Measurements from ENCODE around the gene SLC35D2.
"Not testable (repeated sequence)": the region's sequence is repeated elsewhere in the genome, so short reads cannot be mapped to it uniquely, and the experiment has no call there.

Gene SLC35D2

DNA sequence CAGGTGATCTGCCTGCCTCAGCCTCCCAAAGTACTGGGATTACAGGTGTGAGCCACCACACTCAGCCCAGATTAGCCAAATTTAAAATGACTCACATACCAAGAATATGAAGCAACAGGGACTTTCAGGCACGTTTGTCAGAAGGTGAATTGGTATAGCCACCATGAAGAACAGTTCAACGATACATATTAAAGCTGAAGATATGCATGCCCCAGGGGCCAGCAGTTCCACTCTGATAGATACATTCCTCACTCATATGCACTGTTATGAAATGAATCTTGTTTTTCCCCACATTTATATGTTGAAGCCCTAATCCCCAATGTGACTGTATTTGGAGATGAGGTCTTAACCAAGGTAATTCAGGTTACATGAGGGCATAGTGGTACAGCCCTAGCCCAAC, 22.5 kb downstream of the SLC35D2 start:
- DNase-seq (ENCODE audit: low read depth), result no peak

DNA sequence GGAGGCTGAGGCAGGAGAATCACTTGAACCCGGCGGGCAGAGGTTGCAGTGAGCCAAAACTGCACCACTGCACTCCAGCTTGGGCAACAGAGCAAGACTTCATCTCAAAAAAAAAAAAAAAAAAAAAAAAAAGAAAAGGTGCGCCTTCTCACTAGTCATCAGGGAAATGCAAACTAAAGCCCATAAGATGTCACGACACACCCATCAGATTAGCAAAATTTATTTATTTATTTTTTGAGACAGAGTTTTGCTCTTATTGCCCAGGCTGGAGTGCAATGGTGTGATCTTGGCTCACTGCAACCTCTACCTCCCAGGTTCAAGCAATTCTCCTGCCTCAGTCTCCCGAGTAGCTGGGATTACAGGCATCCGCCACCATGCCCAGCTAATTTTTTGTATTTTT, 23.0 kb downstream of the SLC35D2 start:
- not testable (repeated sequence) for DNase-seq (ENCODE audit: low read depth)

DNA sequence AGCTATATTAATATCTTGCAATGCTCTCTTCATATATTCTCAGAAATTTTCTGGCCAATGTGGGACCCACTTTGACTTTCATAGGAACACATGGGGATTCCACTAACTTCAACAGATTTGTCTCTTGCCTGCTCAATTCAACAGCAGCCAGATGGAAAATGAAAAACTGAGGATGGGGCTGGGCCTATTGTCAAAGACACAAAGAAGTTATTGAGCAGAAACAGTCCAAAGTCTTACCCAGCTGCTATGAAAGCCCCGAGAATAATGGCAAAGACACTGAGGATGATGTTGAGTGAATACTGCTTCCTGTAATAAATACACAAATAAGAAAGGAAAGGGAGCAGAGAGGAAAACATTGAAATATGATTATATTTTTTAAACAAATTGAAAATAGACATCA, 32.6 kb downstream of the SLC35D2 start:
- no peak for DNase-seq (ENCODE audit: low read depth)

DNA sequence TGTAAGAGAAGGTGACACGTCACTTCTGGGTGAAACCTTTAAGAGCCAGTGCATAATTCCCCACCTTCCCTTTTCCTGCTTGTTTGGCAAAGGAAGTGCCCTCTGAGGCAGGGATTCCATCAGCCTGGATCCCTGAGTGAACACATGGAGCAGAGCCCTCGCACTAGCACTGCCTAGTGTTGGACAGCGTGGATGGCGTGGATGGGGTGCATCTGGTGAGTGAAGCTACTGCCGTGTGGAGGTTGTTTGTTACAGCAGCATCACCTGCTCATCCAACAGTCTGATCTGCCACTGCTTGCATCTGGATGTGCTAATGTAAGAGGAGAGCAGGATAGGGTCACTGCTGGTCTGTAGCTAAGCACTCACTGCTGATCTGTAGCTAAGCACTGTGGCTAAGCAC, 35.2 kb downstream of the SLC35D2 start:
- DNase-seq (ENCODE audit: low read depth), result no peak

DNA sequence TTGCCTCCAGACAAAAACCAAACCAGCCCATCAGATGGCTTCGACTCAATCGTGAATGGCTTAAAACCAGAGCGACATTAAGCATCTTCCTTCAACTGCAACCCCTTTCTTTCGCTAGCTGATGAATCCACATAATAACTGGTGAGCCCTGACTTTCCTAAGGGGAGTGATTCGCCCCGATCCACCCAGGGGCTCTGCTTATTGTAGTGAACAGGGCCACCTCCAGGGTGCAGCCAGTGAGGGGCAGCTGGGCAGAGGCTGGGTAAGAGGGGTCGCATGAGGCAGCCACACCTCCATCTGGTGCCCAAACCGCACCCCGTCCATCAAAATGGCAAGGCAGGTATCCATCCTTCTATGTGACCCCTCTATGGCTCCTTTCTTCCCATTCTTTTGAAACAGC, 38.0 kb downstream of the SLC35D2 start:
- DNase-seq (ENCODE audit: low read depth), result no peak

DNA sequence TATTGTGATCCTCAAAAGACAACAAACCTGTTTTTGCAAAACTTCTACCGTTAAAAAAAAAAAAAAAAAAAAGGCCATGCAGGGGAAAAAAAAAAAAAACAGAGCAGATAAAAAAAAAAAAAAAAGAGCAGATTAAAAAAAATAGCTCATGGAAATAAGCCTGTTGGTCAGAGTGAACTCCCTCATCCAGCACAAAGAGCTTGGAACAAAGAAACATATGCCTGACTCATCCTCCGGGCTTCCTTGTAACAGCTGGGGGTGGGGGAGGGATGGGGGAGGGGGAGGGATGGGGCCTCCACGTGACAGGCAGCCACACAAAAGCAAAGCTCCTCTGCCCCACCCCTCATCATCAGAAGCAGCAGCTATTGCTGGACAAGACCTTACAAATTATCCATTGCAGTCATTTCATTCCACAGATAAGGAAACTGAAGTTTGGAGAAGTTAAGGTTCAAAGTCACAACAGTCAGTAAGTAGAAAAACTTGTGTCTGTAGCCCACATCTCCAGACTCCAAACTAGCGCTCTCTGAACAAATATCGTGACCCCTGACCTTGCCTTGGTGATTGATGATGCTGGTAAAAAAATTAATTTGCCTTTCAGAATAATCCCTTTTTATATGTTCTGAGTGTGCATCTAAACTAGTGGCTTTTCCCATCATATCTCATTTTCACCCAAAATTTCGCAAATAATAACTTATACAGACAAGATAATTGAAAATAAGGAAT, 38.9 kb downstream of the SLC35D2 start:
- DNase-seq (ENCODE audit: low read depth), result peak; percentile 91

DNA sequence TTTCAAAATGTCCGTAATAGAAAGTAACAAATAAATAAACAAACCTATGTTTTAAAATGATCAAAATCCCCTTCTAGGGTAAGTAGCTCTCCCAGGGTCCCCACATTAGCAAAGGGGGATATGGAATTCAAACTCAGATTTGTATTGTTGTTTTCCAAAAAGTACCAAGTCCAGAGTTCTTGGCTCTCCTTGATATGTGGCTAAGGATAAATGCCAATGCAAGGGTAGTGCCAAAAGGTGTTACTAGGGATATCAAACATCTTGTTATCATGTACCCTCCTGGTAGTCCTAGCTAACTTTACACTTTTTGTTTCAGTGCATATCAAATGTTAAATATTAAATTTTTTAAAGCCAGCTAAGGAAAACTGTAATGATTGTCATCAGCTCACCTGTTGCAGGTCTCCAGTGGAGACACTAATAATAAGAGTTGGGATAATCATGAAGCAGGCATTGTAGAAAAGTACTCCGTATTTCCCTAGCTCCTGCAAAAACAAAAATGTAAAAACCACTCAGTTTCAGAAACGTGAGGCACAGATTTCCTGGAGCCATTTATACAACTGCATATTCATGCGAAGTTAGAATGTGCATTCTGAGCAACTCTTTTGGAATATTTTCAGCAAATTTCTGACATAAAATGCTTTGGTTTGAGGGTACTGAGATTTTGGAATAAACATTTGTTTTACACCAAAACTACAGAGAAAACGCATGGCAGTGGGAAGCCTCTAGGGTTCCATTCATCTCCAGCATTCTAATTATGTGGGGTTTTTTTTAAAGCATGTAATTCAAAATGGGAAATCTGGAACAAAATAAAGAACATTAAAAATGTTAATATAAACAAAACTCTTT, 39.8 kb downstream of the SLC35D2 start:
- DNase-seq (ENCODE audit: low read depth), result no peak

DNA sequence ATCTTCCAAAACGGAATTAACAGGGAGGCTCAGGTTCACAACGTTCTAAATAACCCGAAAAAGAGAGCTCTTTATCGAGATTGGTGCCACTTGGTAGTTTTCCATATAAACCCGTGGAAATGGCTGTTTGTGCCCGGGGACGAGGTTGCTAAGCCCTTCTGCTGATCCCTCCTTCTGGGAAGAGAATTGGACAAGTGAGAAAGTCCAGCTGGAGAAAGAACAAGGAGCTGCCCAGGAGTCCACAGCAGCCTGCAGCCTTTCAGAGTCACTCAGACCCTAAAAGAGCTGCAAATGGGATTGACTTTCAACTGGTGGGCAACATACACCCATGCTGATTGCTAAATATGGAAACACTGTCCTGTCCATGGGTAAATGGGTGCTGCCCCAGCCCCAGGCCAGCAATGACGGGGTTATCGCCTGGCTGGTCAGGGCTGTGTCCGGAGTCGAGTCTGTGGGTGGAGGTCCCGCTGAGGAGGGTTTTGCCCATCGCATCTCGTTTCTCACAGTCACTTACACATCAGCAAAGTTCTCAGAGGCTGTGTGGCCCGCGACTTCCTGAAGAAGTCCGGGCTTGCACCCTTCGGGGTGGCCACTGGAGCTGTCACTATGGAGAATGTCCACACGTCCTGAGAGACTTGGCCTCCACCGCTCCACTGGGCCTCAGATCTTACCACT, 40.8 kb downstream of the SLC35D2 start:
- no peak for DNase-seq (ENCODE audit: low read depth)

DNA sequence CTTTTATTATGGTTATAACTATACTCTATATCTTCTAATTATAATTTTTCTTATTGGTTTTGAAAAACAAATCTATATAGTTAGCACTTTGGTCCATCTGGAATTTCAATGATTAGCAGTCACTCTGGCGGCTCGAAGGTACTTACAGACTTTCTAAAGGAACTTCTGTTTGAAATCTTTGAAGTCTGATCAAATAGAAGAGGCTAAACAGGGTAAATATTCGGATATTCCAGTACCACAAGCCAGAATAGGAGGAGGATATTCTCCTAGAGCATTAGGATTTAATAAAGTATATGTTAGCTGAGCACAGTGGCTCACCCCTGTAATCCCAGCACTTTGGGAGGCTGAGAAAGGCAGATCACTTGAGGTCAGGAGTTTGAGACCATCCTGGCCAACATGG, 42.8 kb downstream of the SLC35D2 start:
- DNase-seq (ENCODE audit: low read depth), result no peak

DNA sequence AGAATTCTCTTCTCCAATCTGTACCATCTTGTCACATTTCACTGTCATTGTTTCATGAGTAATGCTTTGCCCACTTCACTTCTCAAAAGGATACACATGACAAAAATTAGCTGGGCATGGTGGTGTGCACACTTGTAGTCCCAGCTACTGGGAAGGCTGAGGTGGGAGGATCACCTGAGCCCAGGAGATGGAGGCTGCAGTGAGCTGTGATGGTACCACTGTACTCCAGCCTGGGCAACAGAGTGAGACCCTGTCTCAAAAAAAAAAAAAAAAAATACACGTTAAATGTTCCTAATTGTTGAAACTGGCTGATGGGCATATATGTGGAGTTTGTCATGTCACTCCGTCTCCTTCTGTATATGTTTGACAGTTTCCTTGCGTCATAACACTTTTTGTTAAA, 45.2 kb downstream of the SLC35D2 start:
- DNase-seq (ENCODE audit: low read depth), result no peak

DNA sequence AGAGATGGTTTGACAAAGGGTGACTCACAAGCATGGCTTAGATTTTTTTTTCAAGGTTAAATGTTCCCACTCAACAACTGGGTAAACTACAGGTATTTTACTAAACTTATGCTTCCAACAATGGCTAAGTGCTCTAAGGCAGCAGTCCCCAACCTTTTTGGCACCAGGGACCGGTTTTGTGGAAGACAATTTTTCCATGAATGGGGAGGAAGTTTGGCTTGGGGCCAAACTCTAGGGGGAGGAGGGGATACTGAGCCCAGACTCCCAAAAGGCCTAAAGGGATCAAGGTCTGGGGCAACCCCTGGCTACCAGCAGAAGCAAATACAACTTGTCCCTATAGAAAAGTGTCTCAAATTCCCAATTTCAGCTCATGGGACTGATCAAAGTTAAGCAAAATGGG, 49.6 kb downstream of the SLC35D2 start:
- no peak for DNase-seq (ENCODE audit: low read depth)

DNA sequence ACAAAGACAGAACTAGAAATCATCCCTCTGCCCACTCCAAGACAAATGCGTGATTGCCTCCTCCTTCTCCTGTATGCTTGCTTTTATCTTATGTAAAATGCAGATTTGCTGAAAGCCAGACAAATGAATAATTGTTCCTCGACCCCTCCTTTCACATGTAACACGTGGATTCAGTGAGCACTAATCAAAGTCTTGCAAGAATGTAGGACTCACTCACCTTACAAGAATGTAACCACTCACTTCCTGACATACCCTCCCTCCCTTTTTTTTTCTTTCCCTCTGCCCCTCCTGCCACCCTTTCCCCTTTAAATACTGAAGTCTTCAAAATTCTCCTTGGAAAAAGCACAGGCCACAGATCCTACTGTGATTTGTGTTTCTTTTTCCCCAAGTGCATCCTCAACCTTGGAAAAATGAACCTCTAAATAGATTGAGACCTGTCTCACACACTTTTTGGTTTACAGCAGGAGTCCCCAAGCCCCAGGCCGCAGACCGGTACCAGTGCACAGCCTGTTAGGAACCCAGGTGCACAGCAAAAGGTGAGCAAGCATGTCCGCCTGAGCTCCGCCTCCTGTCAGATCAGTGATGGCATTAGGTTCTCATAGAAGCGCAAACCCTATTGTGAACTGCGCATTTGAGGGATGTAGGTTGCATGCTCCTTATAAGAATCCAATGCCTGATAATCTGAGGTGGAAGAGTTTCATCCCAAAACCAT, 52.1 kb downstream of the SLC35D2 start:
- DNase-seq (ENCODE audit: low read depth), result no peak

DNA sequence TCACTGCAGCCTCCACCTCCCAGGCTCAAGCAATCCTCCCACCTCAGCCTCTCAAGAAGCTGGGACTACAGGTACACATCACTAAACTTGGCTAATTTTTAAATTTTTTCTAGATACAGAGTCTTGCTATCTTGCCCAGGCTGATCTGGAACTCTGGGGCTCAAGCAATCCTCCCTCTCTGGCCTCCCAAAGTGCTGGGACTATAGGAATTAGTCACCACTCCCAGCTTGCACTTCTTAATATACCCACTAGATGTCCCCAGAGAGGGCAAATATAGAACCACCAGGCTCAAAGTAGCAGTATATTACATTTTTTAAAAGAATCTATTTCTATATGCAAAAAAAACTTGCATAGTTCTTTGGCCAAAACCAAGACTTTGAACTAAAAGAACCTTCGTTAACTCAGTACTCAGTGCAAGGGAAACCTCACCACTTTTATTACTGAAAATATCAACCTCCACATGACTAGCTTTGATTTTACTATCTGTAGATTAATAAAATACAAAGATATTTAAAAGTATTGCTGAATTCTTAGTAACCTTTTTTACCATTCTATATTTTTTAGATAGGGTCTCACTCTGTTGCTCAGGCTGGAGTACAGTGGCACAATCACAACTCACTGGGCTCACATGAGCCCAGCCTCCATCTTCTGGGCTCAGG, 55.7 kb downstream of the SLC35D2 start:
- DNase-seq (ENCODE audit: low read depth), result peak; percentile 52

DNA sequence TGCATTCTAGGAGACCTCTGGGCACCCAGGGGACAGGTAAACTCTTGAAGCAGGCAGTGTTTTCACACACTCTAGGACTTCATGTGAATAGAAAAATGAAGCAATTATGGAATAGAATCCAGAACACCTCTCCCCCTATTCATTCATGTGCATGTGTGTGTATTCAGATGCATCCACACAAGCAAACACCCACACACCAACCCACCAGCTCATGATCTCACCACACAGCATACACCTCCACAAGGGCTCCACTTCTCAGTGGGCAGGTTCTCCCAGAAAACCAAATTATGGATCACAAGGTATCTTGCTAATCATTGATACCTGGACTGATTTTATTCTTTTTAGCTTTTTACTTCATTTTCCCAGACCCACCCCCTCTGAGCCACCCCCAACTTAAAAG, 60.3 kb downstream of the SLC35D2 start:
- DNase-seq (ENCODE audit: low read depth), result no peak

DNA sequence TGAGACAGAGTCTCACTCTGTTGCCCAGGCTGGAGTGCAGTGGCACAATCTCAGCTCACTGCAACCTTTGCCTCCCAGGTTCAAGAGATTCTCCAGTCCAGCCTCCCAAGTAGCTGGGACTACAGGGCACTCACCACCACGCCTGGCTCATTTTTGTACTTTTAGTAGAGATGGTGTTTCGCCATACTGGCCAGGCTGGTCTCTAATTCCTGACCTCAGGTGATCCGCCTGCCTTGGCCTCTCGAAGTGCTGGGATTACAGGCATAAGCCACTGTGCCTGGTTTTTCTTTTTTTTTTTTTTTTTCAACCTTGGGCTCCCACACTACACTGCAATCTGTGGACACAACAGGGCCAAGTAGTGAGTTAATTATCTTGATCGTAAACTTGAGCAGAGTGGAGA, 60.8 kb downstream of the SLC35D2 start:
- not testable (repeated sequence) for DNase-seq (ENCODE audit: low read depth)

DNA sequence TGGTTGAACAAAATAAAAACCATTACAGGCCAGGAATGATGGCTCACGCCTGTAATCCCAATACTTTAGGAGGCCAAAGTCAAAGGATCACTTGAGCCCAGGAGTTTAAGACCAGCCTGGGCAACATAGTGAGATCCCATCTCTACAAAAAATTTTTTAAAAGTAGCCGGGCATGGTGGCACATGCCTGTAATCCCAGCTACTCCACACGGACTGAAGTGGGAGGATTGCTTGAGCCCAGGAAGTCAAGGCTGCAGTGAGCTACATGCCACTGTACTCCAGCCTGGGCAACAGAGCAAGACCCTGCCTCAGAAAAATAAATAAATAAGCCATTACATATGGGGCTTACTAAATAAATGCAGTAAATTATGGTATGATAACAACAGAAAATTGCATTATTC, 61.3 kb downstream of the SLC35D2 start:
- DNase-seq (ENCODE audit: low read depth), result not testable (repeated sequence)

DNA sequence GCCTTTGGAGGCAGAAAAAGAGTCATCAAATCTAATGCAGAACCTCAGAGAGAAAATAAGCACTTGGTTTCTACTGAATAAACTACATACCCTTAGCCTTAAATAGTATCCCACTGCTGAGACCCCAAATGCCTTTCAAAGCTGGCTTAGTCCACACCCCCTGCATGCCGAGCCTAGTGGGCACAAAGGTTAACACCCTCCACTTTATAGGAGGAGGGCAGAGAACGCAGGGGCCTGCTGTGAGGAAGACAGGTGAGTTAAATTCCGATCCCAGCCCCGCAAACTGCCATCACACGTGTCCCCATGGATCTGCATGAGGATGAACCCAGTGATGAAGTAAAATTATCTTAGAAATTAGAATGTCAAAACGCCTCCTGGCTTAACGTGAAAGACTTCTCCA, 62.0 kb downstream of the SLC35D2 start:
- no peak for DNase-seq (ENCODE audit: low read depth)

DNA sequence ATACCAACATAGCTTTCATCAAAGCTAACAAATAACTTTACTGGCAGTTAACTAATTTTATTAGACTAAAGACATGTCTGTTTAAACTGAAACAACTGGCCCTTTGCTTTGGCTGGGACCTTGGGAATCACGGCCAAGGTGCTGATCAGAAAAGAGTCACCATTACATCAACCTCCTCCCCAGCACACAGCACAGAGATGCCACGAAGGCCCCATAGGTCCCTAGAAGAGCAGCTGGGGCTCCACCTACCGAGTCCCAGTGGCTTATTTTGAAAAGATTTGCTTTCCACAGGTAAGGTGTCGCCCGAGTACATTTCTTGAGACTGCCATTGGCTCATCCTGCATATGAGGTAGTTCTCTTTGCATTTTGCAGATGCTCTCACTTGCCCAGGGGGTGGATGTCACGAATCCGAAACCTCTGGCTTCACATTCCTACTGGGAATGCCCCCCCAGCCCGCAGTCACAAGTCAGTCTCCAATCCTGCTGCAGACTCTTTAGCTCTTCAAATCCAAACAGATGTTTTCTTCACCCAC, 62.7 kb downstream of the SLC35D2 start:
- DNase-seq (ENCODE audit: low read depth), result no peak

DNA sequence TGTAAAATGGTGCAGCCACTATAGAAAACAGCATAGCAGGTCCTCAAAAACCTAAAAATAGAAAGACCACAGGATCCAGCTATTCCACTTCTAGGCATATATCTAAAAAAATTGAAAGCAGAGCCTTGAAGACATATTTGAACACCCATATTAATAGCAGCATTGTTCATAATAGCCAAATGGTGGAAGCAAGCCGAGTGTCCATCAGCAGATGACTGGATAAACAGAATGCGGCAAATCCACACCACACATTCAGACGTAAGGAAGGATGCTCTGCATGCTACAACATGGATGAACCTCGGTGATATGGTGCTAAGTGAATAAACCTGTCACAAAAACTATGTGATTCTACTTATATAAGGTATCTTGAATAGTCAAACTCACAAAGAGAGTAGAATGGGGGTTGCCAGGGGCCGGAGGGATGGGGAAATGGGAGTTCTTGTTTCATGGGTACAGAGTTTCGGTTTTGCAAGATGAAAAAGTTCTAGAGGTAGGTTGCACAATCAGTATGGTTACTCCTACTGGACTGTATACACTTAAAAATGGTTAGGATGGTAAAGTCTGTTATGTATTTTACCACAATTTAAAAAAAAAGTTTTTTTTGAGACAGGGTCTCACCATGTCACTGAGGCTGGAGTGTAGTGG, 64.5 kb downstream of the SLC35D2 start:
- no peak for DNase-seq (ENCODE audit: low read depth)

DNA sequence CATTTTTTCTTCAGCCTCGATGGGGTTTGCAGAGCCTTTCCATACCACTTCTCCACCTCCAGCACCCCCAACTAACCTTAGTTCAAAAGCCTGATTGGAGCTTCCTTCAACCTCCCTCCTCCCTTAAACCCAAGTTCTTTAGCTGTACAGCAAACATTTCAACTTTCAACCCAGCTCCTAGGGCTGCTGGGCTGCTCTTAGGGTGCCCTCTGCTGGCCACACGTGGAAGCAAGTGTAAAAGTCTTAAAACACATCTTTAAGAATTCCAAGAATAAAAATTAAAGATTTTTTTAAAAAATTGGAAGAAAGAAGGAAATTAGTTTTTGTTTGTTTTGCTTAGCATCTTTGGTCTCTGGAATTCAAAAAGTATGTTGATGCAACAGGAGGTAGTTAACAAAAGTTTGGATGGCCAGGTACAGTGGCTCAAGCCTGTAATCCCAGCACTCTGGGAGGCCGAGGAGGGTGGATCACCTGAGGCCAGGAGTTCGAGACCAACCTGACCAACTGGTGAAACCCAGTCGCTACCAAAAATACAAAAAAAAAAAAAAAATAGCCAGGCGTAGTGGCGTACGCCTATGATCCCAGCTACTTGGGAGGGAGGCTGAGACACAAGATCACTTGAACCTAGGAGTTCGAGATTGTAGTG, 66.1 kb downstream of the SLC35D2 start:
- peak; percentile 43 for DNase-seq (ENCODE audit: low read depth)

DNA sequence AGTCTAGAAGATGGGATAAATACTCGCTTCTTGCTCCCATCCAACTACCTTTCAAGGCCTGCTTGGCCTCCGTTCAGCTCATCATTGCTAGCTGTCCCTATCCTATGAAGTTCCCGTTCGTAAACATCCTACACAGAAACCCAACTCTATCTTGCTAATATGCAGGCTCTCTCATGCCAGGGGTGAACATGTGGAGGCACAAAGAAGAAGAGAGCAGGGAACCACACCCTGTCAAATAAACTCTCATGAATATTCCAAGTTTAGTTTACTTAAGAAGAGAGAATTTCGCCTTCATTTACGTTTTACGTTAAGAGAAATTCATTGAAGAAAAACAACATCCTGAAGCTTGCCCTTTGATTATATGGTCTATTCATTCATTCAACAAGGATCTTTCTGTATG, 73.7 kb downstream of the SLC35D2 start:
- DNase-seq (ENCODE audit: low read depth), result no peak
